ENCODE data around the gene CREG2.

Gene CREG2

DNA sequence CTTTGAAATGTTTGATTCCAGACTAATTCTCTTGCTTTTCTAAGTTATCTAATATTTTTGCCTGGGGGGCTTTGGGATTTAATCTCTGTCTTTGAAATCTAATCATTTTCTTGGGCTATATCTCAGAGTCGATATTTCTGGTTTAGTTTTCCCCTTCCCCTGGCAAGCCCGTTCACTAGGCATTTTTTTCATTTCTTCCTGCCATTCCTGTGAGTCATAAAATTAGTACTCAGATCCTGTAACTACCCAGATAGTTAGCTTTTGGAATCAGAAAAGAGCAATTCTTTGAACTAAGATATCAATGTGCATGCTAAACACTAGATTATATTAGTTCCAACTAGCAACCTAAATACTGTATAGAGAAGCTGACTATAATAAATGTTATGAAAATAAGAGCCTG is 49.4 kb downstream of the CREG2 start:
- no peak for TF ChIP-seq POLR2AphosphoS5 (IDR thresholded peaks at IDR 0.05; ENCODE audit: low read depth, low read length)
- no peak for TF ChIP-seq TAF1 (IDR thresholded peaks at IDR 0.05; ENCODE audit: borderline replicate concordance, insufficient read depth, low read length)
- TF ChIP-seq SIN3A (IDR thresholded peaks at IDR 0.05; ENCODE audit: borderline replicate concordance, insufficient read depth, low read length): no peak
- TF ChIP-seq FOXP2 (optimal IDR thresholded peaks at IDR 0.05; ENCODE audit: borderline replicate concordance, extremely low read depth, extremely low read length, insufficient read depth): no peak
- TF ChIP-seq, protein P1, sequence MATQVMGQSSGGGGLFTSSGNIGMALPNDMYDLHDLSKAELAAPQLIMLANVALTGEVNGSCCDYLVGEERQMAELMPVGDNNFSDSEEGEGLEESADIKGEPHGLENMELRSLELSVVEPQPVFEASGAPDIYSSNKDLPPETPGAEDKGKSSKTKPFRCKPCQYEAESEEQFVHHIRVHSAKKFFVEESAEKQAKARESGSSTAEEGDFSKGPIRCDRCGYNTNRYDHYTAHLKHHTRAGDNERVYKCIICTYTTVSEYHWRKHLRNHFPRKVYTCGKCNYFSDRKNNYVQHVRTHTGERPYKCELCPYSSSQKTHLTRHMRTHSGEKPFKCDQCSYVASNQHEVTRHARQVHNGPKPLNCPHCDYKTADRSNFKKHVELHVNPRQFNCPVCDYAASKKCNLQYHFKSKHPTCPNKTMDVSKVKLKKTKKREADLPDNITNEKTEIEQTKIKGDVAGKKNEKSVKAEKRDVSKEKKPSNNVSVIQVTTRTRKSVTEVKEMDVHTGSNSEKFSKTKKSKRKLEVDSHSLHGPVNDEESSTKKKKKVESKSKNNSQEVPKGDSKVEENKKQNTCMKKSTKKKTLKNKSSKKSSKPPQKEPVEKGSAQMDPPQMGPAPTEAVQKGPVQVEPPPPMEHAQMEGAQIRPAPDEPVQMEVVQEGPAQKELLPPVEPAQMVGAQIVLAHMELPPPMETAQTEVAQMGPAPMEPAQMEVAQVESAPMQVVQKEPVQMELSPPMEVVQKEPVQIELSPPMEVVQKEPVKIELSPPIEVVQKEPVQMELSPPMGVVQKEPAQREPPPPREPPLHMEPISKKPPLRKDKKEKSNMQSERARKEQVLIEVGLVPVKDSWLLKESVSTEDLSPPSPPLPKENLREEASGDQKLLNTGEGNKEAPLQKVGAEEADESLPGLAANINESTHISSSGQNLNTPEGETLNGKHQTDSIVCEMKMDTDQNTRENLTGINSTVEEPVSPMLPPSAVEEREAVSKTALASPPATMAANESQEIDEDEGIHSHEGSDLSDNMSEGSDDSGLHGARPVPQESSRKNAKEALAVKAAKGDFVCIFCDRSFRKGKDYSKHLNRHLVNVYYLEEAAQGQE (IDR thresholded peaks at IDR 0.05; ENCODE audit: insufficient read depth in 1 of 2, low read depth in 2 of 2, low read length in 2 of 2): no peak

DNA sequence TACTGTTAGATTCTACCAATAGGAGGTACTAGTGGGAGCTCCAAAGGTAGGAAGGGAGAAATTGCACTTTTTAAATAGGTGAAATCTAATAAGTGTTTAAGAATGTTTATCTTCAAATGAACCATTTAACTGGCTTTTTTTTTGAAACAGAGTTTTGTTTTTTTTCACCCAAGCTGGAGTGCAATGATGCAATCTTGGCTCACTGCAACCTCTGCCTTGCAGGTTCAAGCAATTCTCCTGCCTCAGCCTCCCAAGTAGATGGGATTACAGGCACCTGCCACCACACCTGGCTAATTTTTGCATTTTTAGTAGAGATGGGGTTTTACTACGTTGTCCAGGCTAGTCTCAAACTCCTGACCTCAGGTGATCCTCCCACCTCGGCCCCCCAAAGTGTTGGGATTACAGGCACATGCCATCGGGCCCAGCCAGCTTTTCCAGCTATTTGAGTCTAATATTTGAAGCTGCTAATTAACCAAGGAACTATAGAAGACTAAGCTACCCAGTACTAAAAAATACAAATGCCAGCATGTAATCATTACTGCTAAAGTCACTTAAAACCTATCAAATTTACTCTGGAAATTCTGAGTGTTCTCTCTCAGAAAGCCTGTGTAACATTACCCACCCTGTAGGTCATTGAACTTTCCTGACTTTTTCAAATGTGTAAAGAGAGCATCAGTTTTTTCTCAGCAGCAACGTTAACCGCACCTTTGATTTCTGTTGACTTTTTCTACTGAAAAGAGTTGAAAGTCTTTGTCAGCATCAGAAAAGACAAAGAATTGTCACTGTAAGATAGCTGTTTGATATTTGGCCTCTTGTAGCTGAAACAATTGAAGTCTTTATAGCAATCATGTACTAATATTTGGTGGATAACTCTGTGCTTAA is 54.2 kb downstream of the CREG2 start:
- TF ChIP-seq TAF1 (IDR thresholded peaks at IDR 0.05; ENCODE audit: borderline replicate concordance, insufficient read depth, low read length): no peak
- TF ChIP-seq POLR2AphosphoS5 (IDR thresholded peaks at IDR 0.05; ENCODE audit: low read depth, low read length): no peak
- TF ChIP-seq FOXP2 (optimal IDR thresholded peaks at IDR 0.05; ENCODE audit: borderline replicate concordance, extremely low read depth, extremely low read length, insufficient read depth): no peak

DNA sequence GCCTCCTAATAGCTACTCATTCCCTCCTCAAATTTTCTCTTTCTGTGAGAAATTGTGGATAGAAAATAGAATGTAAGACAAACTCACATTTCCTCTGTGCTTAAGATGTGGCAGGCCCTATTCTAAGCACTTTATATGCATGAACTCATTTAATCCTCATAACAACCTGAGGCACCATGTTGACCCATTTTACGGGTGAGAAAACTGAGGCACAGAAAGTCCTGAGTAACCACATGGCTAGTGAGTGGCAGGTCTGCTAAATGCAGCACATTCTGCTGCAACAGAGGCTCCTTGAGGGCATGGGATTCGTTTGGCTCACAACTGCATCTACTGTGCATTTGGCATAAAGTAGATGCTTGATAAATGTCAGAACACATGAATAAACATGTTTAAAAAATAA is 56.1 kb downstream of the CREG2 start:
- TF ChIP-seq POLR2AphosphoS5 (IDR thresholded peaks at IDR 0.05; ENCODE audit: low read depth, low read length) (no peak), TAF1 (IDR thresholded peaks at IDR 0.05; ENCODE audit: borderline replicate concordance, insufficient read depth, low read length) (no peak), FOXP2 (optimal IDR thresholded peaks at IDR 0.05; ENCODE audit: borderline replicate concordance, extremely low read depth, extremely low read length, insufficient read depth) (no peak), SIN3A (IDR thresholded peaks at IDR 0.05; ENCODE audit: borderline replicate concordance, insufficient read depth, low read length) (no peak)
- TF ChIP-seq, protein P1 (IDR thresholded peaks at IDR 0.05; ENCODE audit: insufficient read depth in 1 of 2, low read depth in 2 of 2, low read length in 2 of 2): no peak

- no peak for TF ChIP-seq TAF1 (IDR thresholded peaks at IDR 0.05; ENCODE audit: borderline replicate concordance, insufficient read depth, low read length)
- no peak for TF ChIP-seq POLR2AphosphoS5 (IDR thresholded peaks at IDR 0.05; ENCODE audit: low read depth, low read length)
- TF ChIP-seq, protein P1 (IDR thresholded peaks at IDR 0.05; ENCODE audit: insufficient read depth in 1 of 2, low read depth in 2 of 2, low read length in 2 of 2): no peak
Measured at GRCh38 chr2:101330253-101330933, 56.9 kb downstream of the CREG2 start.

DNA sequence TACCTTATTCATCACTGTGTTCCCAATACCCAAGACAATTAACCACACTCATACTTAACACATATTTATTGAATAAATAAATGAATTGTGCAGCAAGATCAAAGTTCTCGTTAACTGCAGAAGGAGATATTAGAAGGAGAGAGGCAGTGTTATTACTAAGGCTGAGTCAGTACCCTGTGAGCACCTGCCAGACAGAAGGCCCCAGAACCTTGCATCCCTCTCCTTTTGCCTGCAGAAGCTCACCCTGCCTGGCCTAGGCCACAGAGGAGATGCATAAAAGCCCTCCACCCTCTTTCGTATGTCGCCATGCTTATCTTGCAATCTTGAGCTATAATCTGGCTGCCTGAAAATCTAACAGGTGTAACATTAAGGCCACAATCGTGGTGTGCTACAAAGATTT is 58.3 kb downstream of the CREG2 start:
- TF ChIP-seq POLR2AphosphoS5 (IDR thresholded peaks at IDR 0.05; ENCODE audit: low read depth, low read length): no peak
- TF ChIP-seq, protein P1 (IDR thresholded peaks at IDR 0.05; ENCODE audit: insufficient read depth in 1 of 2, low read depth in 2 of 2, low read length in 2 of 2): no peak
- TF ChIP-seq FOXP2 (optimal IDR thresholded peaks at IDR 0.05; ENCODE audit: borderline replicate concordance, extremely low read depth, extremely low read length, insufficient read depth): no peak
- TF ChIP-seq TAF1 (IDR thresholded peaks at IDR 0.05; ENCODE audit: borderline replicate concordance, insufficient read depth, low read length): no peak
- no peak for TF ChIP-seq SIN3A (IDR thresholded peaks at IDR 0.05; ENCODE audit: borderline replicate concordance, insufficient read depth, low read length)
